Uterus (tissue), 4 donors: ENCODE data around the gene ST6GALNAC5. TPM values are rescaled to one million over a fixed set of nuclear protein-coding genes. Genes with fewer than 3 reads are reported as not detected.

Experiments
- DNase-seq, 2 donors: peaks; one replicate each; pipeline ENCODE4 v3.0.0-alpha.2; 2019 to 2020
- H3K27ac ChIP-seq, 2 donors: fragments of 200-600 bp; sonication (generic); 1 replicate in 1 of 2; 2 replicates in 1 of 2; pipeline ENCODE4 v1.5.1; 2016 to 2018
- H3K27me3 ChIP-seq, 2 donors: fragments of 200-600 bp; sonication (generic); one replicate each; pipeline ENCODE4 v1.5.1; 2018 to 2019; ENCODE audit warnings: control low read depth in 1 of 2
- H3K36me3 ChIP-seq, 2 donors: fragments of 200-600 bp; sonication (generic); one replicate each; pipeline ENCODE4 v1.5.1; 2019; ENCODE audit warnings: control low read depth in 1 of 2
- H3K4me1 ChIP-seq, 2 donors: fragments of 200-600 bp; sonication (generic); one replicate each; pipeline ENCODE4 v1.5.1; 2018 to 2019; ENCODE audit warnings: control low read depth in 1 of 2
- H3K4me3 ChIP-seq, 2 donors: fragments of 200-600 bp; sonication (generic); 1 replicate in 1 of 2; 2 replicates in 1 of 2; pipeline ENCODE4 v1.5.1; 2018 to 2019; ENCODE audit warnings: mild to moderate bottlenecking in 1 of 2
- H3K9me3 ChIP-seq, 2 donors: fragments of 200-600 bp; sonication (generic); one replicate each; pipeline ENCODE4 v1.5.1; 2019; ENCODE audit warnings: control low read depth in 1 of 2
- POLR2A ChIP-seq, 2 donors: fragments of 450-650 bp; IDR thresholded peaks; one replicate each; pipeline ENCODE4 v1.6.1; 2016; ENCODE audit warnings: antibody characterized with exemption in 2 of 2, mild to moderate bottlenecking in 1 of 2, moderate library complexity in 1 of 2
- intact Hi-C: fragments of 100-400 bp; cut with DNase I; formaldehyde crosslinking; loops from one replicate; pipeline ENCODE4 v1.15.1; 2023; ENCODE audit warnings: low total_unique reads
- total RNA-seq, 4 donors: library from RNA; depleted of rRNA in 3 of 4; stranded (reverse); fragments of >200 nt in 3 of 4; gene quantifications; one replicate each; pipeline versions ENCODE4 v1.1.0 to v1.2.4, GENCODE V29; 2014 to 2023
- TF ChIP-seq, protein P1 (sequence below), 4 experiments: fragments of 200-600 bp in 2 of 4; fragments of 450-650 bp in 2 of 4; sonication (generic) in 2 of 4; IDR thresholded peaks; one replicate each; pipeline ENCODE4 v1.5.1; 2016 to 2019; ENCODE audit warnings: antibody characterized with exemption in 4 of 4, mild to moderate bottlenecking in 2 of 4, moderate library complexity in 1 of 4
- donor health status: DM: yes; HTN: yes; CAD: no.

ST6GALNAC5 gene
- total RNA-seq, 4 donors from 2014 or later: 1.4 to 6.4 TPM; not detected in 2

DNA sequence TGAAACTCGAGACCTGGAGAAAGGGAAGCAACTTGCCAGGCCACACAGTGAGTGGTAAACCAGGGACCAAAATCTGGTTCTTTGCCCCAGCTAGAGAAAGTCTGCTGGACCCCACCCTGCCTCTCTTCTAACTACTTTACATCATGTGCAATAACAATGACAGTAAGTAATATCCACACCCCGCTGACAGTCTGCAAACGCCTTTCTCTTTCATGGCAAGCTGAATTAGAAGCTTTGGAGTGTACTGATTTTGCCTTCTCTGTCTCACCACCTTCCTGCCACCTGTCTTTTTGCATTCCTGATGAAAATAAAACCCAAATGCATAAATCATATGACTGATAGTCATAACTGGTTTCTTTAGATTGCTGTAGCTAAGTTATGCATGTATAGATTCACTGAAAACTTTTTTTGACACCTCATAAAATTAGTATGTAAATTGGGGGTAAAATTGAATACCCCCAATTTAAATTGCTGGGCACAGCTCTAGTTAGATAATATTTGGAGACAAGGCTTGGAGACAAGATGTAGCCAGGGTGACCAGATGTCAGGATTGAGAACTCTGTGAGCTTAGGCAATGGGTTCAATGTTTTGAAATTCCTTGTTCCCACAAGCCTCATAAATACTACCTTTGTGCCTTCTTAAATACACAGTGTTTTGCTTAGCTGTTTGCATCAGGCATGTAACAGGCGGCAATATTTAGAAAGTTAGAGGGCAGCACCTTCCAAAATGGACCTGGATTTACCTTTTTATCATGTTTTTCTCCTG is 73.5 kb downstream of the ST6GALNAC5 start:
- TF ChIP-seq POLR2A (IDR thresholded peaks at IDR 0.05): no peak
- TF ChIP-seq, protein P1, sequence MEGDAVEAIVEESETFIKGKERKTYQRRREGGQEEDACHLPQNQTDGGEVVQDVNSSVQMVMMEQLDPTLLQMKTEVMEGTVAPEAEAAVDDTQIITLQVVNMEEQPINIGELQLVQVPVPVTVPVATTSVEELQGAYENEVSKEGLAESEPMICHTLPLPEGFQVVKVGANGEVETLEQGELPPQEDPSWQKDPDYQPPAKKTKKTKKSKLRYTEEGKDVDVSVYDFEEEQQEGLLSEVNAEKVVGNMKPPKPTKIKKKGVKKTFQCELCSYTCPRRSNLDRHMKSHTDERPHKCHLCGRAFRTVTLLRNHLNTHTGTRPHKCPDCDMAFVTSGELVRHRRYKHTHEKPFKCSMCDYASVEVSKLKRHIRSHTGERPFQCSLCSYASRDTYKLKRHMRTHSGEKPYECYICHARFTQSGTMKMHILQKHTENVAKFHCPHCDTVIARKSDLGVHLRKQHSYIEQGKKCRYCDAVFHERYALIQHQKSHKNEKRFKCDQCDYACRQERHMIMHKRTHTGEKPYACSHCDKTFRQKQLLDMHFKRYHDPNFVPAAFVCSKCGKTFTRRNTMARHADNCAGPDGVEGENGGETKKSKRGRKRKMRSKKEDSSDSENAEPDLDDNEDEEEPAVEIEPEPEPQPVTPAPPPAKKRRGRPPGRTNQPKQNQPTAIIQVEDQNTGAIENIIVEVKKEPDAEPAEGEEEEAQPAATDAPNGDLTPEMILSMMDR (IDR thresholded peaks at IDR 0.05): no peak
- Histone ChIP-seq H3K27ac (no peak overlapping the region), H3K27me3 (no peaks in the 10 kb centered on the region), H3K4me1 (no peaks in the 10 kb centered on the region), H3K9me3 (no peaks in the 10 kb centered on the region), H3K4me3 (no peak overlapping the region), H3K36me3 (no peaks in the 10 kb centered on the region)
- no peak for DNase-seq
- intact Hi-C loops: no loop called here

DNA sequence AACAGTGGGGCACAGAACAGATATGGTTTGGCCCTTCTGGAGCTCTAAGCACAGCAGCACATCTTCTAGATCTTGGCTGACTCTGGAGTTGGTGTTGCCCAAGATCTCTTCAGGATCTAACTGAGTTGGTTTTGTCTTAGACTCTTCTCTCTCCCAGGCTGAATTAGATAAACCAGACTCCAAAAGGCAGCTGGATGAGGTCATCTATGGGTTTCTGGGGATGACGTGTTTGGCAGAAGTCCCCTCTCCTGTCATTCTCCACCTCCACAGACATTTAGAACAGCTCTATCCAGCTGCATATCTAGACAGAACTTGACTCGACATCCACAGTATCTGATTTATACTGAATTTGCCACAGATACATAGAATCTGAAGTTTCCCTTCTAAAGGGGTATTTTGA is 75.3 kb downstream of the ST6GALNAC5 start:
- no peaks in the 10 kb centered on the region for H3K36me3 ChIP-seq
- H3K27me3 ChIP-seq: no peaks in the 10 kb centered on the region
- H3K4me3 ChIP-seq: no peak overlapping the region
- no peak for DNase-seq
- H3K27ac ChIP-seq: no peak overlapping the region
- H3K9me3 ChIP-seq: no peaks in the 10 kb centered on the region
- no peak for TF ChIP-seq POLR2A (IDR thresholded peaks at IDR 0.05)
- TF ChIP-seq, protein P1 (IDR thresholded peaks at IDR 0.05): no peak
- H3K4me1 ChIP-seq: no peaks in the 10 kb centered on the region
- intact Hi-C loops: no loop called here

DNA sequence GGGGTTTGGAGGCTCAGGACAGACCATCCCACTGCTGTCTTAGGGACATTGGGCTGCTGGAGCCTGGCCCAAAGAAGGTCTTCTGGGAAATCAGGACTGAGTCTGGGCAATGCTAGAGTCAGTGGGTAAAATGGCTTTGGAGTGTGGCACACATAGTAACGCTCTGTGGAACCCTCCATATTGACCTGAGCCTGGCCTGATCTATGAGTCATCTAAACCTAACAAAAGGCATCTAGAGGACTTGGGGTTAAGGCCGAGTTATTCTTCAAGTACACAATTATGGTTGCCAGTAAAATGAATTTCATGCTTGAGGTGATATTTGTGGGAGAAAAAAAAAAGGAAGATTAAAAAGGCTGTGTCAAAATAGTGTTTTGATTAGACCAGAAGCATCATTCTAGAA is 77.7 kb downstream of the ST6GALNAC5 start:
- no peaks in the 10 kb centered on the region for H3K27me3 ChIP-seq
- no peaks in the 10 kb centered on the region for H3K4me1 ChIP-seq
- TF ChIP-seq POLR2A (IDR thresholded peaks at IDR 0.05): no peak
- TF ChIP-seq, protein P1 (IDR thresholded peaks at IDR 0.05): no peak
- no peak overlapping the region for H3K27ac ChIP-seq
- DNase-seq: no peak
- no peaks in the 10 kb centered on the region for H3K9me3 ChIP-seq
- H3K36me3 ChIP-seq: no peaks in the 10 kb centered on the region
- H3K4me3 ChIP-seq: no peak overlapping the region
- intact Hi-C loops: no loop called here

DNA sequence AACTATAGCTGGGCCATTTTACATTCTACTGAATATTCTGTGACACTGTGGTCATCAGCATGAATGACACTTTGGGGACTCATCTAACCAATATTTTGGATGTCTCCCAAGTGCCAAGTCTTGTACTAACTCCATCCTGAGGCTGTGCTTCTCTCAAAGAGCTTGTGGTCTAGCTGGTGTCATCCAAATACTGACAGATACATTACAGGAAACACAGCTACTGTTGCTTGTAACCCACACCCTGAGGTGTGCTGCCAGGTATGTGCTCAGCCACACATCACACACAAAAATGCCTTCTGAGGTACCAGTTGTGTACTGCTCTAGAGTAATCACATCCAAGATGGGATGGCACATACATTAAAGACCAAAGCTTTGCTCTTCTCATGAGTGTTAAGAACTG is 81.6 kb downstream of the ST6GALNAC5 start:
- Histone ChIP-seq H3K27ac (no peak overlapping the region), H3K4me1 (no peaks in the 10 kb centered on the region), H3K36me3 (no peaks in the 10 kb centered on the region), H3K4me3 (no peak overlapping the region), H3K9me3 (no peaks in the 10 kb centered on the region), H3K27me3 (no peaks in the 10 kb centered on the region)
- intact Hi-C loops: no loop called here
- no peak for TF ChIP-seq POLR2A (IDR thresholded peaks at IDR 0.05)
- TF ChIP-seq, protein P1 (IDR thresholded peaks at IDR 0.05): no peak
- DNase-seq: no peak

DNA sequence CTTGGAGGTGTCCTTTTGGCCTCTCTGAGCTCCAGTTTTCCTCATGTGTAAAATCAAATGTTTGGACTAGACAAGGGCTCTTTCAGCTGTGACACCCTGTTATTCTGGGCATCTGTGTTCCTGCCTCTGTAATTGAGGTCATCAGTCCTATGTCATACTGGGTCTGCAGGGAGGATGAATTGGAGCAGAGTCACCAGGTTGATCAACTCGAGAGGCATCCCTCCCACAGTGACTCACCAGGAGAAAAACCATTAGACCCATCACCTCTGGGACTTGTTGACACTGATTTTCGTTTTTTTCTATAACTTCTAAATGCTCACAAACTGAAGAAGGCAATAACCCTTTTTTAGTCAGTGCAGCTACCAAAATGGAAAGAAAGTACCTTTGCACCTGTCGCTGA is 82.2 kb downstream of the ST6GALNAC5 start:
- Histone ChIP-seq H3K27ac (no peak overlapping the region), H3K36me3 (no peaks in the 10 kb centered on the region), H3K27me3 (no peaks in the 10 kb centered on the region), H3K4me1 (no peaks in the 10 kb centered on the region), H3K4me3 (no peak overlapping the region), H3K9me3 (no peaks in the 10 kb centered on the region)
- no peak for TF ChIP-seq POLR2A (IDR thresholded peaks at IDR 0.05)
- TF ChIP-seq, protein P1 (IDR thresholded peaks at IDR 0.05): no peak
- intact Hi-C loops: no loop called here
- DNase-seq: no peak
